Left lobe of liver (tissue), 2 donors: Measurements from ENCODE around the gene ZNF827. TPM values are rescaled to one million over a fixed set of nuclear protein-coding genes. Genes with fewer than 3 reads are reported as not detected.
A peak's percentile ranks its signal among the peaks of the same experiment; 100 is the strongest.

ENCODE experiments used
- ATAC-seq: fragments of 200-7000 bp; cut with Tn5 transposase; one replicate; pipeline ENCODE4 v1.9.1; 2020; ENCODE audit warnings: mild to moderate bottlenecking, moderate library complexity
- DNase-seq: peaks from one replicate; pipeline ENCODE4 v3.0.0-alpha.2; 2020; ENCODE audit warnings: low spot score
- total RNA-seq: library from RNA; stranded (reverse); gene quantifications from one replicate; pipeline ENCODE4 v1.2.1, GENCODE V29; 2021
- donor health status: DM: no; HTN: no; CAD: no; lungs with moderate emphysema.
- donor health status: DM: no; HTN: yes; CAD: no.

ZNF827 gene
- total RNA-seq, 1 donor from 2014 or later: 0.81 TPM

DNA sequence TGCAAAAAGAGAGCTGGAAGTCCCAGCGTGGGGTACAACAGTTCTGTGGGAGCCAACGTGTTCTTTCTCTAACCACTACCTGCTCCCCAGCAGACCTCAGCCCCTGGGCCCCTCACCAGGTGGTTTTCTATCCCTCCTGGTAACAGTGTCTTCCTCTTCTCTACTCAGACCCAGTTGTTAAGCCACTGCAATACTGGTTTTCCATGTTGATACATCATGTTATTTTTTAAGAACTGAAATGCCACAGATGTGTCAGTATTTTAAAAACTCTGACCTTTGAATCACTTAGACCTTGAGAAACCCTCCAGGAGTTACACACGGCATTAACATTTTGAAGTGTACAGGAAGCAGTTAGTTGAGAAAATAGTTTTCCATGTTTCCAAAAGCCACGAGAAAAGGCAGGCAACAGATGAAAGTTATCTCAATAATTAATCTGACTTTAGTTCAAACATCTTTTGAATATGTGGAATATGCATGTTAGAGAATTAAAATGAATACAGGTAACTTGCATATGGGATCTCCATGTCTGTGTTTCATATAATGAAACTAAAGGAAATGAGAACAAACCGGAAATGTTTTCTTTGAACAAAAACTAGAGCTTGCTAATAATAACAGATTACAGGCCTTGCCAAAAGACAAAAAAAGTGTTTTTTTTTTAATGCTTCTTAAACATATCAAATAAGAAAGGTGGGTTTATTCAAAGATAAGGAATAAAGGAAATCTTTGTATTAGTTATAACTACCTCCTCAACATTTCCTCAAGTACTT lies 108.8 kb downstream of the ZNF827 start:
- DNase-seq (no peak), ATAC-seq (no peak)

GRCh38 chr4:145828802-145829485 lies 109.7 kb downstream of the ZNF827 start:
- ATAC-seq (no peak), DNase-seq (no peak)

GRCh38 chr4:145827885-145828284 lies 110.7 kb downstream of the ZNF827 start:
- DNase-seq (no peak), ATAC-seq (no peak)

- ATAC-seq (no peak), DNase-seq (no peak)
Observed at GRCh38 chr4:145825255-145825654, 113.4 kb downstream of the ZNF827 start.

DNA sequence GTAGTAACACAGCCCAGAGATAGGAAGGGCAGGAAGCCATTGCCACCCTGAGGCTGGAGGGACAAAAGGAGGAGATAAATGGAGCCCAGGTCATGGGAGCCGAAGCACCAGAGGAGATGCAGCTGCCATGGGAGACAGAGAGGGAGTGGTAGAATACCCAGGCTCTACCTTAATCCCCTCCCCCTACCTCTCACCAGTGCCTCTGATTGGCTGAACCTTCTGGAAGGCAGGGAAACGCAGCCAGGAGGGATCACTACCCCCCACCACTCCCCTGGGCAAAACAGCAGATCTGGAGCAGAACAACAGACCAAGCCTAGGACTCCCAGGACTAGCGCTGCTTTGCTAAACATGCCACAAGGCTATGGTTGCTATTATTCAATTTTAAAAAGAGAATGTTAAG lies 114.2 kb downstream of the ZNF827 start:
- DNase-seq: no peak
- ATAC-seq: no peak

GRCh38 chr4:145823743-145824142 lies 114.9 kb downstream of the ZNF827 start:
- no peak for ATAC-seq
- no peak for DNase-seq

DNA sequence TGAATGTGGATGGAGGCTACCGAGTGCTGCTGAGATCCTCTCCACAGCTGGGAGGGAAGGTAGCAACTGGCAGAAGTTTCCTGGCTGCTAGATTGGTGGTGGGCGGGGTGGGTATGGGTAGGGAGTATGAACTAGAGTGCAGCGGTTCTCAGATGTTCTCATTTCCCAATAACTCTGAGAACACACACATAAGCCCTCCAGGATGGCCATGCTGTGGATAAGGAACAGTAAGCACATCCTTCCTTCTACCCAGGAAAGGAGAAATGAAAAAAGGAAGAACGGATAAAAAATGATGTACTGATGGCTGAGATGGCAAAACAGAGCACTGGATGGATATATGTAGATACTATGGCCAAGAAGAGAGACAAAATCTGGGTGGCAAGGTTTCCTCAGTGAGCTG lies 116.0 kb downstream of the ZNF827 start:
- no peak for DNase-seq
- peak; percentile 19 for ATAC-seq

DNA sequence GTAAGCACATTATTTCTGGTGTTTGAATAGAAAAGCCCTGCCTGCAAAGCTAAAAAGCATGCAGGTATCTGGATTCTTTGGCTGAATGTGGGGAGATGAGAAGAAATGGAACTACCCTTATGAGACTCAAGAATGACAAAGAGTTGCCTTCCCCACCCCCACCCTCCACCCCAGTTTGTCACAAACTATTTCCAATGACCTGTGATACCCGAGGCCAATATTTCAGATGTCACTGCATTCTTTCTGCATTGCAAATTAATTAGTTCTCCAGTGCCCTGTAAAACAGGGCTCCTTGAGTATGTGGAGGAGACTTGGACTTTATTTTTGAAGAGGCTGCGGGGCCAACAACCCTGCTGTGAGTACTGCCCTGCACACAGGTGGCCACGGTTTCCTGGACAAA lies 116.4 kb downstream of the ZNF827 start:
- DNase-seq (no peak), ATAC-seq (no peak)

DNA sequence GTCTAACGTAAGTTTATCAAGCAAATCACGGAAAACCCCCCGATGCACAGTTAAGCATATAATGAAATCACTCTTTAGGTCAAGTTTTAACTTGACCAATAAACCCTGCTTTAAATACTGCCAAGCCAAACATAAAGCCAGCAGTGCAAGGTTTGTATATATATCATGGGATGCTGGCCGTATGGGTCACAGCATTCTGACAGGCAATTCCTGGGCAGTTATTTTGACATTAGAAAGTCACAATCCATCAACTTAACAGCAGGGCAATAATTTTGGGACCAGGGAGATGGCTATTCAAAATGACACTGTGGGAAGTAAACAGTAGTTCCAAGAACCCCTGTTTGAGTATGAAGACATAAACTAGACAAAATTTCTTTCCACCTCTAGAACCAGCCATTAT lies 116.9 kb downstream of the ZNF827 start:
- no peak for DNase-seq
- ATAC-seq: no peak

DNA sequence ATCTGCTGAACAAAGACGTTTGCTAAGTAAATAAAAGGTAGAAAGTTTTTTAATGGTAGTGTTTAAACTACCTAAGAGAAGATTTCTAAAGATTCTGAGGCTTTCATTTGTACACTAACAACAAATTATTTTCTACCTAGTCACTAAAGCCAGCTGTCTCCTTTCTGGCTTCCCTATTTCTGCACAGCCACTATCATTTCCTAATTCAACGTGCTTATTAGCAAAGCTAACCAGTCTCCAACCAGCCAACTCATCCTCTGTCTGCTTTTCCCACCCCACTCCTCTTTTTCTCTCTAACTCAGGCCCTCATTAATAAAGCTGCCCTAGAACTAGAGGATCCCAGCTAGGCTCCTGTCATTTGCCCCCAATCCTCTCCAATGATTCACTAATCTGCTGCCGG lies 118.2 kb downstream of the ZNF827 start:
- ATAC-seq (no peak), DNase-seq (no peak)

DNA sequence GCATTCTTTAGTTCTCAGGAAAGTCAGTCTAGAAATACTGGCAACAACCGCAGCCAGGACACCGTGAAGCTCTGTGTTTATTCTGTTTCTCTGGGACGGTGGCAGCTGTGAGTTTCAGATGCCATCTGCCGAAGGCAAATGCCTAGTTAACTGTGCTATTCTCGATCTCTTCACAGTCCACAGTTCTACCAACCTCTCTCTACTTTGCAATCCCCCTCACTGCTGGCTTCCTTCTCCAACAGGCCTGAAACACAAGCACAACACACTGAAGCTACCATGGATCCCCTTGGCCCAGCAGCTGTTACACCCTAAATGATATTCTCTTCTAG lies 118.8 kb downstream of the ZNF827 start:
- ATAC-seq: no peak
- no peak for DNase-seq

- no peak for ATAC-seq
- DNase-seq: no peak
Observed at GRCh38 chr4:145819101-145819852, 119.3 kb downstream of the ZNF827 start.

GRCh38 chr4:145818011-145818410 lies 120.6 kb downstream of the ZNF827 start:
- ATAC-seq (no peak), DNase-seq (no peak)

GRCh38 chr4:145816091-145816490 lies 122.5 kb downstream of the ZNF827 start:
- no peak for ATAC-seq
- no peak for DNase-seq

DNA sequence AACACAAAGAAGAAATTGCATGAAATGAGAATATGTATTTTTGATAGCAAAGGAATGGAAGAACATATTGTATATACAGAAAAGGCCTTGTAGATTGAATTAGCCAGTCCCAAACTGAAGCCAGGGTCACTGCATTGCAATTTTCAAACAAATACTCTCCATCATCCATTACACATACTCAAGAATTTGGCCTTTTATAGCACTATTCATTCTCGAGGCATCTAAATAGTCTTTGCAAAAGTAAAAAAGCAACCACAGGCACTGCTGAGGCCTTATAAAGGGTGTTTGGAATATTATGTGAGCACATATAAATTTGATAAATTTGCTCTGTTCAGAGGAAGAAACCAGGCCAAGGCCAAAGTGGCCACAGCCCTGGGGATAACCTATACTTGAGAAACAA lies 123.0 kb downstream of the ZNF827 start:
- DNase-seq (no peak), ATAC-seq (no peak)

- ATAC-seq: no peak
- no peak for DNase-seq
Observed at GRCh38 chr4:145815027-145815612, 123.5 kb downstream of the ZNF827 start.

GRCh38 chr4:145814246-145814645 lies 124.4 kb downstream of the ZNF827 start:
- ATAC-seq (no peak), DNase-seq (no peak)

DNA sequence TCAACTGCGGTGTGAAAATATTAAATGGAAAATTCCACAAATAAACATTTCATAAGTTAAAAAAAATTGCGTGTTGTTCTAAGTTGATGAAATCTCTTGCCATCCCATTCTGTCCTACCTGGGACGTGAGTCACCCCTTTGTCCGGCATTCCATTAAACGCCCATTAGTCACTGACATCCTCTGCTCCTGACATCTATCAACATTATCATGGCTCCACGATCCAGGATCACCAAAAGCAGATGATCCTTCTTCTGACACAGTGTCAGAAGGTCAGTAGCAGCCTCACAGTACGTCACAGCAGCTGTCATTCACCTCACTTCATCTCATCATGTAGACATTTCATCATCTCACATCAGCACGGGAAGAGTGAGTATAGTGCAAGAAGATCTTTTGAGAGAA lies 125.7 kb downstream of the ZNF827 start:
- ATAC-seq: no peak
- DNase-seq: no peak

DNA sequence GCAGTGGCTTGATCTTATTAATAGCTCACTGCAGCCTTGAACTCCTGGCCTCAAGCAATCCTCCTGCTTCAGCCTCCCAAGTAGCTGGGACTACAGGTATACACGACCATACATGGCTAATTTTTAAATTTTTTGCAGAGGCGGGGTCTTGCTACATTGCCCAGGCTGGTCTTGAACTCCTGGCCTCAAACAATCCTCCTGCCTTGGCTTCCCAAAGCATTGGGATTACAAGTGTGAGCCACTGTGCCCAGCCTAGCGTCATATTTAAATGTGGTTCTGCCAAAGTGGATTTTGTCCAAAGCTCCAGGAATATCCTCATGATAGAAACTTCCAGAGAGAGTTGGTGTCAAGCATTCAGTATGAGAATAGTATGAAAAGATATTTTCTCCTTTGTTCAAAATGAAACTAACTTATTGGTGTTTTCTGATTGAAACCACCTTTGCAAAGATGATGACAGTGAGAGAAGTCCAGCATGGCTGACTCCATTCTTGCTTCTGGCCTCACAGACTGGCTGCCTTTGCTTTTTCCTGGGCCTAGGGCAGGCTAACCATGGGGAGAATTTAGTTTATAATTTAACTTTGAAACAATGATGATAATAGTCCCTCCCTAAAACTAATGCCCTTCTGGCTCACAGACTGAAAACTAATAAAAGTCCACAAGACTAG lies 129.6 kb downstream of the ZNF827 start:
- no peak for ATAC-seq
- DNase-seq: no peak

DNA sequence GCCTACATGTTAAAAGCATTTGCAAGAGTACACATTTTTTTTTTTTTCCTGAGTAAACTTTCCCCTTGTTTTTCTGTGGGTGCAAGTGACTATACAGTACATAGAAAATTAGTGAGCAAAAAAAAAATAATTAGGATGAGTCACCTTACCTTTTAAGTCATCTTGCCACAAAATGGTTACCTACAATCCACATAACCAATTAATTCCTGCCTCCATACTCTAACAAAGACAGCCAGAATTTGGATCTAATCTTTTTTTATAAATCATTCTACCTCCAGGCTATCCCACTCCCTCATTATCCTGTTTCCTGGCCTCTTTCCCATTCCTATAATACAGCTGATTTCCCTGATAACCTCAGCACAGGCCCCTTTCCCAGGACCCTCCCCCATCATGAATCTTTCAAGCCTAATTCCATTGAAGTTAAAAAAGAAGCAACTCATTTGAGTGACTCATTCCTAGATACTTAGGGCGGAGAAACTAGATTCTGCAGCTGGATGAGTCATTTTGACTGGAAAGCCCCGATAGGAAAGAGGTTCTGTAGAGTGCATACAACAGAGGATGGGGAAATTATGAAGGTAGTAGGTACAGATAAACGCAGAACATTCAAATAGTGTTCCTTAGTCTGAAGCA lies 130.5 kb downstream of the ZNF827 start:
- no peak for DNase-seq
- ATAC-seq: no peak

- ATAC-seq (peak; percentile 38), DNase-seq (no peak)
Observed at GRCh38 chr4:145805490-145805889, 133.1 kb downstream of the ZNF827 start.
